ENCODE results near the gene ADCY2. TPM values are rescaled to one million over a fixed set of nuclear protein-coding genes. Genes with fewer than 3 reads are reported as not detected.

ADCY2 gene
- total RNA-seq, result 0.59 TPM
- long read RNA-seq, partial matches to known transcripts, result 0 of 1 reads
- long read RNA-seq, other reads (novel, unspliced or antisense), result 1 of 1 reads

GRCh38 chr5:7395947-7396712 lies at the start of gene ADCY2:
Gene ADCY2 (plus strand): TSS chr5:7396138. CDS start chr5:7396297, 159 bp downstream.
- intact Hi-C loops (cut with DNase I), result no loop called here
- DNase-seq (no peak), ATAC-seq (peak; percentile 13 to 30)
- Histone ChIP-seq H3K9me3 (no peaks in the 10 kb centered on the region), H3K27me3 (ENCODE audit: low read depth) (peaks cover 44% of the 10 kb centered on the region), H3K36me3 (no peaks in the 10 kb centered on the region), H3K27ac (no peak within 1 kb of the TSS), H3K4me3 (peak within 1 kb of the TSS; percentile 43), H3K4me1 (peaks cover 5% of the 10 kb centered on the region)
- TF ChIP-seq CTCF (IDR thresholded peaks at IDR 0.05), result no peak

GRCh38 chr5:7347377-7347776 lies 48.6 kb upstream of the ADCY2 start:
- Histone ChIP-seq H3K4me3 (no peak overlapping the region), H3K4me1 (no peaks in the 10 kb centered on the region), H3K36me3 (no peaks in the 10 kb centered on the region), H3K9me3 (no peaks in the 10 kb centered on the region), H3K27ac (no peak overlapping the region), H3K27me3 (ENCODE audit: low read depth) (no peaks in the 10 kb centered on the region)
- TF ChIP-seq CTCF (IDR thresholded peaks at IDR 0.05), result no peak
- intact Hi-C loops (cut with DNase I), result no loop called here
- ATAC-seq, result no peak
- DNase-seq, result no peak

DNA sequence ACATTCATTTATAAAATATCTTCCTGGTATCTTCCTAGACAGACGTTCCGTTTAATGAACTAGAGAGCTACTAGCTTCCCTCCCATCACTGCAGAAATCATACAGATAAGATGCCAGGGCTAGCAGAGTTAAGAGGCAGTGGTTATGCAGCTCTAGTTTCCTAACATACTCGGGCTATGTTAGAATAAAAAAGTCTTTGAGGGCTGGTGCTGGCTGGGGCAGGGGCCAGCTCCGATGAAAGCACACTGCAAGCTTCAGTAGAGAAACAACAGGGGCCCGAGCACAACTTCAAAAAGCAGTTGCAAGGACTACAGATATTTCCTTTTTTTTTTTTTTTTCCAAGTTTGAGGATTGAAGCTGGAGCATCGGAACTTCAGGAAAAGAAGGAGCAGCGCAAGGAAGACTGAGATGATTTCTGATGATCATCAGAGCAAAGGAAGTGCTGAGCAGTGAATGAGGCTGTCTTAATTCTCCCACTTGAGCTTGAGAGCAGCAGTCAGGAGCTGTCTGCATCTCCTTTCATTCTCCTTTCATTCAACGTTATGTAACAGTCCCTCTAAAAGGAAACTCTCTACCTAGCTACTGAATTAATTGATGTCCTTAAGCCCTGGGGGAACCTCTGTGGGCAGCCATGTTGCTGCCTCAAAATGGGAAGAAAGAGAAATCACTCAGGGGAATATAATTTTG lies 47.6 kb upstream of the ADCY2 start:
- H3K4me3 ChIP-seq, result no peak overlapping the region
- no peak overlapping the region for H3K27ac ChIP-seq
- no peaks in the 10 kb centered on the region for H3K27me3 ChIP-seq (ENCODE audit: low read depth)
- no peak for ATAC-seq
- intact Hi-C loops (cut with DNase I), result no loop called here
- H3K4me1 ChIP-seq, result no peaks in the 10 kb centered on the region
- no peak for DNase-seq
- no peaks in the 10 kb centered on the region for H3K36me3 ChIP-seq
- no peak for TF ChIP-seq CTCF (IDR thresholded peaks at IDR 0.05)
- no peaks in the 10 kb centered on the region for H3K9me3 ChIP-seq

DNA sequence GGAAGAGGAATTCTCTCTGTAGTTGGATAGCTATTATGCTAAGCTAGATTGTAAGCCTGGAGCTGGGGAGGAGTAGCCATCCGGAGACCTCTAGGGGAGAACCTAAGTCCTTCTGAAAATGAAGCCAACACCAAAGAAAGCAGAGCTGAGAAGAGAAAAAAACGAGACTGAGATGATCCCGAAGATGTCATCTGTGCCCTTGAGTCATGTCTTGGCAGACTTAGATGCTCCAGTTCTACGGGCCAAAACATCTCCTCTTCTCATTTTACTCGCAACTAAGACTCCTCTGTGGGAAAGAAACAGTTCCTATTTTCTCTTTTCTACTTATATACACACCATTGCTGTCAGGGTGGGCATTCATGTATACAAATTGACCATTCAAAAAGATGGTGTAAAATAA lies 34.3 kb upstream of the ADCY2 start:
- H3K27ac ChIP-seq, result no peak overlapping the region
- ATAC-seq, result no peak
- intact Hi-C loops (cut with DNase I), result no loop called here

More for the DNA sequence above, 34.3 kb upstream of the ADCY2 start:
- H3K9me3 ChIP-seq, result no peaks in the 10 kb centered on the region
- H3K4me1 ChIP-seq, result no peaks in the 10 kb centered on the region
- no peaks in the 10 kb centered on the region for H3K36me3 ChIP-seq
- H3K27me3 ChIP-seq (ENCODE audit: low read depth), result no peaks in the 10 kb centered on the region
- TF ChIP-seq CTCF (IDR thresholded peaks at IDR 0.05), result no peak
- DNase-seq, result no peak
- no peak overlapping the region for H3K4me3 ChIP-seq
